Endothelial cell of umbilical vein (primary cell): ENCODE results near the gene PTPRD. TPM values are rescaled to one million over a fixed set of nuclear protein-coding genes. Genes with fewer than 3 reads are reported as not detected.

Experiments used
- BruUV-seq: library from RNA; stranded (reverse); fragments of 400-500 nt; replicated peaks from 2 replicates; lab custom pipeline; 2021; lab: Mats Ljungman, UMichigan
- CTCF ChIA-PET: fragments of 300-600, 350-600 bp; sonication (Branson Sonifier 250); formaldehyde crosslinking; loops from one replicate; lab custom pipeline; 2021; ENCODE audit warnings: antibody characterized with exemption, inconsistent platforms; lab: Charles Lee
- POLR2A ChIA-PET: fragments of 300-600, 350-600 bp; sonication (Branson Sonifier 250); formaldehyde crosslinking; loops from one replicate; lab custom pipeline; 2021; ENCODE audit warnings: antibody characterized with exemption, inconsistent platforms; lab: Charles Lee
- DNase-seq: peaks from one replicate; pipeline ENCODE4 v3.0.0-alpha.2; 2011; ENCODE audit warnings: low read depth, low spot score
- FAIRE-seq: peaks from 2 replicates; lab custom pipeline; 2011; peaks lifted over from hg19 to GRCh38; lab: Jason Lieb, UNC
- H2AFZ ChIP-seq: 2 replicates; pipeline ENCODE4 v1.6.0; 2012; ENCODE audit warnings: low read depth, low read length, control low read depth, inconsistent platforms
- H3K27ac ChIP-seq: 2 replicates; pipeline ENCODE4 v1.5.1; 2011; ENCODE audit warnings: low read depth, mild to moderate bottlenecking, control low read depth, low read length, moderate library complexity; ENCODE audit not compliant: insufficient read depth
- H3K27me3 ChIP-seq, 2 experiments: 2 replicates each; pipeline versions ENCODE4 v1.6.0 to v1.6.1; 2011; ENCODE audit warnings: low read length in 2 of 2, mixed read lengths in 1 of 2; ENCODE audit not compliant: control insufficient read depth in 2 of 2, insufficient read depth in 2 of 2
- H3K36me3 ChIP-seq, 2 experiments: 2 replicates in 1 of 2; 3 replicates in 1 of 2; pipeline ENCODE4 v1.5.1; 2011; ENCODE audit warnings: low read length in 2 of 2, mild to moderate bottlenecking in 1 of 2, moderate library complexity in 1 of 2; ENCODE audit not compliant: control insufficient read depth in 2 of 2, insufficient read depth in 2 of 2; ENCODE audit errors: extremely low read depth in 1 of 2
- H3K4me1 ChIP-seq: 3 replicates; pipeline ENCODE4 v1.5.1; 2011; ENCODE audit warnings: mild to moderate bottlenecking, low read length; ENCODE audit not compliant: control insufficient read depth, insufficient read depth; ENCODE audit errors: extremely low read depth
- H3K4me2 ChIP-seq: 2 replicates; pipeline ENCODE4 v1.6.1; 2011; ENCODE audit warnings: low read length, control low read depth, mixed read lengths; ENCODE audit not compliant: insufficient read depth
- H3K4me3 ChIP-seq, 3 experiments: fragments of 200-600 bp in 1 of 3; sonication (generic), shearing (Covaris generic) in 1 of 3; replicated peaks in 1 of 3; 2 replicates each; pipeline ENCODE4 v1.5.1; 2011 to 2016; ENCODE audit warnings: control low read depth in 3 of 3, low read length in 3 of 3, mild to moderate bottlenecking in 2 of 3, inconsistent platforms in 1 of 3, low read depth in 1 of 3, moderate library complexity in 1 of 3; ENCODE audit not compliant: insufficient read depth in 1 of 3
- H3K79me2 ChIP-seq: 2 replicates; pipeline ENCODE4 v1.6.0; 2012; ENCODE audit warnings: low read length, inconsistent platforms; ENCODE audit not compliant: control insufficient read depth, insufficient read depth
- H3K9ac ChIP-seq: replicated peaks from 2 replicates; pipeline ENCODE3; 2011; ENCODE audit warnings: low read length, control low read depth; ENCODE audit not compliant: insufficient read depth; ENCODE audit errors: extremely low read depth
- H3K9me1 ChIP-seq: replicated peaks from 3 replicates; pipeline ENCODE4 v1.6.0; 2011; ENCODE audit warnings: mild to moderate bottlenecking, low read length; ENCODE audit not compliant: control insufficient read depth, insufficient read depth; ENCODE audit errors: extremely low read depth
- H3K9me3 ChIP-seq: replicated peaks from 2 replicates; pipeline ENCODE4 v1.5.1; 2012; ENCODE audit warnings: low read length, inconsistent platforms; ENCODE audit not compliant: control insufficient read depth, insufficient read depth
- H4K20me1 ChIP-seq: replicated peaks from 2 replicates; pipeline ENCODE3; 2011; ENCODE audit warnings: mild to moderate bottlenecking, low read length; ENCODE audit not compliant: control insufficient read depth, insufficient read depth; ENCODE audit errors: extremely low read depth
- CTCF ChIP-seq, 2 donors: IDR thresholded peaks; 1 replicate in 1 of 2; 2 replicates in 1 of 2; pipeline ENCODE4 v1.5.1; 2011; ENCODE audit warnings: low read length in 2 of 2, mild to moderate bottlenecking in 2 of 2, moderate library complexity in 2 of 2, control low read depth in 1 of 2, inconsistent platforms in 1 of 2, low read depth in 1 of 2; ENCODE audit not compliant: insufficient read depth in 1 of 2; ENCODE audit errors: extremely low read depth in 1 of 2
- EZH2 ChIP-seq: IDR thresholded peaks from 2 replicates; pipeline ENCODE4 v1.6.1; 2012; ENCODE audit warnings: borderline replicate concordance, low read depth, mild to moderate bottlenecking, moderate library complexity, low read length, inconsistent platforms; ENCODE audit not compliant: severe bottlenecking
- FOS ChIP-seq: IDR thresholded peaks from 2 replicates; pipeline ENCODE4 v1.6.1; 2011; ENCODE audit warnings: mild to moderate bottlenecking, low read length, moderate library complexity, borderline replicate concordance; ENCODE audit not compliant: insufficient read depth
- GATA2 ChIP-seq: IDR thresholded peaks from 2 replicates; pipeline ENCODE4 v1.7.0; 2011; ENCODE audit warnings: low read depth, mild to moderate bottlenecking, moderate library complexity, mixed read lengths, low read length; ENCODE audit not compliant: insufficient read length, insufficient read depth
- JUN ChIP-seq: IDR thresholded peaks from 2 replicates; pipeline ENCODE4 v1.6.1; 2011; ENCODE audit warnings: borderline replicate concordance, low read depth; ENCODE audit not compliant: insufficient read length, insufficient read depth
- MAX ChIP-seq: IDR thresholded peaks from 2 replicates; pipeline ENCODE4 v1.6.1; 2011; ENCODE audit not compliant: insufficient read depth, insufficient read length
- MYC ChIP-seq: IDR thresholded peaks from one replicate; pipeline ENCODE4 v1.6.1; 2011; ENCODE audit warnings: mild to moderate bottlenecking, low read depth, low read length
- POLR2A ChIP-seq: IDR thresholded peaks from 2 replicates; pipeline ENCODE4 v1.6.1; 2012; ENCODE audit warnings: low read depth, mild to moderate bottlenecking, control low read depth, low read length
- POLR2AphosphoS5 ChIP-seq: IDR thresholded peaks from 2 replicates; pipeline ENCODE4 v1.6.1; 2012; ENCODE audit warnings: low read depth, mild to moderate bottlenecking, control low read depth, low read length, moderate library complexity; ENCODE audit not compliant: insufficient read depth
- dilution Hi-C: fragments of 300-500 bp; cut with MboI; formaldehyde crosslinking; loops from one replicate; pipeline ENCODE4 v1.15.0; 2019; ENCODE audit warnings: low sequenced_read_pairs; ENCODE audit not compliant: extremely low pct_ligation_motif_present
- intact Hi-C: fragments of 100-400 bp; cut with micrococcal nuclease; formaldehyde crosslinking; loops from one replicate; pipeline ENCODE4 v1.10.0; 2022
- polyA plus RNA-seq, 4 experiments: library from polyadenylated mRNA; depleted of rRNA in 3 of 4; stranded (reverse) in 3 of 4; unstranded in 1 of 4; fragments of >200 nt; gene quantifications; 2 replicates each; pipeline versions ENCODE4 v1.2.1 to v1.2.3, GENCODE V29; 2011 to 2012; ENCODE audit warnings: missing spikeins in 1 of 4
- total RNA-seq: library from RNA; stranded (reverse); gene quantifications from 2 replicates; pipeline ENCODE4 v1.2.3, GENCODE V29; 2021

Gene PTPRD
- total and polyA plus RNA-seq, 2 donors (not counting 3 experiments of a cell fraction or from before 2014, with no cell fraction given) = 5.5 to 5.7 TPM

- POLR2A ChIA-PET = no interaction called here
Observed at GRCh38 chr9:8780386-8780785, 1832.4 kb downstream of the PTPRD start.

More at GRCh38 chr9:8780386-8780785, 1832.4 kb downstream of the PTPRD start:
- Histone ChIP-seq H2AFZ (no peak overlapping the region), H3K4me2 (no peak overlapping the region), H3K9me3 (no peaks in the 10 kb centered on the region), H3K4me1 (no peaks in the 10 kb centered on the region), H4K20me1 (no peaks in the 10 kb centered on the region), H3K79me2 (no peaks in the 10 kb centered on the region), H3K36me3 (no peaks in the 10 kb centered on the region), H3K9ac (no peak overlapping the region), H3K27me3 (no peaks in the 10 kb centered on the region), H3K9me1 (no peaks in the 10 kb centered on the region), H3K27ac (no peak overlapping the region), H3K4me3 (no peak overlapping the region)
- FAIRE-seq = no peak
- dilution Hi-C loops = no loop called here
- DNase-seq = no peak
- no TSS peak for BruUV-seq
- TF ChIP-seq MAX (no peak), POLR2A (no peak), CTCF (IDR thresholded peaks at IDR 0.05; ENCODE audit: extremely low read depth in 1 of 2, insufficient read depth in 1 of 2, low read depth in 1 of 2, low read length in 2 of 2) (no peak), MYC (no peak), JUN (no peak), FOS (no peak), POLR2AphosphoS5 (no peak), EZH2 (no peak), GATA2 (no peak)
- CTCF ChIA-PET = no interaction called here
- intact Hi-C loops = no loop called here
